ELF-1 (cell line): ENCODE measurements around the gene ARL2.
"Not testable (repeated sequence)": the region's sequence is repeated elsewhere in the genome, so short reads cannot be mapped to it uniquely, and the experiment has no call there.

Experiments used
- DNase-seq: peaks from one replicate; pipeline ENCODE4 v3.0.0-alpha.2; 2016; ENCODE audit warnings: low read depth, low spot score

ARL2 gene

GRCh38 chr11:65013888-65014725 lies at the start of gene ARL2:
ARL2 (plus strand) TSS chr11:65014160; CDS start chr11:65014208, 48 bp downstream.
- peak; percentile 96 for DNase-seq

GRCh38 chr11:64967375-64967774 lies 46.6 kb upstream of the ARL2 start:
- no peak for DNase-seq

GRCh38 chr11:64969209-64969608 lies 44.8 kb upstream of the ARL2 start:
- DNase-seq = no peak

GRCh38 chr11:64970731-64971151 lies 43.2 kb upstream of the ARL2 start:
- DNase-seq = no peak

GRCh38 chr11:64971421-64972233 lies 42.3 kb upstream of the ARL2 start, which contains the start of gene MAJIN:
MAJIN (minus strand) TSS chr11:64972108; CDS start chr11:64959405, 12,703 bp downstream.
- DNase-seq = peak; percentile 93

GRCh38 chr11:64974124-64974523 lies 39.8 kb upstream of the ARL2 start:
- no peak for DNase-seq

GRCh38 chr11:64976651-64977050 lies 37.3 kb upstream of the ARL2 start:
- DNase-seq = no peak

- DNase-seq = not testable (repeated sequence)
Observed at GRCh38 chr11:64983339-64983738, 30.6 kb upstream of the ARL2 start.

GRCh38 chr11:64987998-64988854 lies 25.7 kb upstream of the ARL2 start:
- DNase-seq = no peak

- DNase-seq = no peak
Observed at GRCh38 chr11:64989416-64989815, 24.5 kb upstream of the ARL2 start.

- no peak for DNase-seq
Observed at GRCh38 chr11:64990222-64990923, 23.6 kb upstream of the ARL2 start.

- DNase-seq = no peak
Observed at GRCh38 chr11:64994318-64994717, 19.6 kb upstream of the ARL2 start.

- DNase-seq = no peak
Observed at GRCh38 chr11:64996327-64996709, 17.6 kb upstream of the ARL2 start.

- DNase-seq = peak; percentile 89
Observed at GRCh38 chr11:64996710-64997380, 17.1 kb upstream of the ARL2 start, which contains the start of gene BATF2. BATF2 (minus strand) TSS chr11:64996971; CDS start chr11:64996914, 57 bp downstream.

GRCh38 chr11:64998141-64998540 lies 15.8 kb upstream of the ARL2 start:
- DNase-seq = no peak

GRCh38 chr11:64998690-64999431 lies 15.1 kb upstream of the ARL2 start:
- DNase-seq = no peak

- no peak for DNase-seq
Observed at GRCh38 chr11:64999478-64999877, 14.5 kb upstream of the ARL2 start.

GRCh38 chr11:65002706-65003105 lies 11.3 kb upstream of the ARL2 start:
- DNase-seq = no peak

GRCh38 chr11:65003282-65003681 lies 10.7 kb upstream of the ARL2 start:
- peak; percentile 78 for DNase-seq

GRCh38 chr11:65003968-65004367 lies 10.0 kb upstream of the ARL2 start:
- DNase-seq = not testable (repeated sequence)
